ENCODE data around the gene JAZF1. TPM values are rescaled to one million over a fixed set of nuclear protein-coding genes. Genes with fewer than 3 reads are reported as not detected.

JAZF1 gene
- total and polyA plus RNA-seq, 10 of the 15 experiments (the other 5 are each of a cell fraction or from before 2014, with no cell fraction given) = 0.04 to 0.82 (median 0.15) TPM; not detected in 3

DNA sequence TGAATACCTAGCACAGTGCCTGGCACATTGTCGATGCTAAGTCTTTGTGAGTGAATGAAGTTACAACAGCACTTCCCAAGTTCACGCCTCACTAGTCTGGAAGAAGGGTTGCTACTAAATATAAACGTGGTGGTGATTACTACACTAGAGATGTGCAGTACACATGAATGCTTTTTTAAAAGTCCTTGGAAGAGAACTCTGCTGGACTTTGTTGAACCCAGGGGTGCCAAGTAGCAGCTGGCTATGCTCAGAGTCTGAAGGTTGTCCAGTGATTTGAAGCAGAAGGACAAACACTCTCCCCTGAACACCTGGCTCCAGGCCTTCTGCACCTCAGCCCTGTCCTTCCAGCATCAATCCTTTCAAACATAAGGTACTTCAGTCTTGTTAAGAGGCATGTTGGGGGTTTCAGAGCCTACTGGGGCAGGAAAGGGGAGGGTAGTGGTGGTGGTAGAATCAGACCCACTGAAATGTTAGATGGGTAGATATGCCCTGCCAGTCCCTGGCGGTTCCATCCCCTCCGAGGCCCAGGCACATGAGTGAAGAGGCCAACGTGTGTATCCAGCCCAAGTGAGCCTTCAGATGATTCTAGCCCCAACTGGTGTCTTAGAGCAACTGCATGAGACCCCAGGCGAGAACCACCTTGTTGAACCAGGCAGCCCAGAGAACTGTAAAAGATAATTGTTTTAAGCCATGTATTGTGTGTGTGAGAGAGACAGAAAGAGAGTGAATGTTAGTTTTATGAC lies 346.2 kb downstream of the JAZF1 start:
- in situ Hi-C loops (cut with MboI) = no loop called here

DNA sequence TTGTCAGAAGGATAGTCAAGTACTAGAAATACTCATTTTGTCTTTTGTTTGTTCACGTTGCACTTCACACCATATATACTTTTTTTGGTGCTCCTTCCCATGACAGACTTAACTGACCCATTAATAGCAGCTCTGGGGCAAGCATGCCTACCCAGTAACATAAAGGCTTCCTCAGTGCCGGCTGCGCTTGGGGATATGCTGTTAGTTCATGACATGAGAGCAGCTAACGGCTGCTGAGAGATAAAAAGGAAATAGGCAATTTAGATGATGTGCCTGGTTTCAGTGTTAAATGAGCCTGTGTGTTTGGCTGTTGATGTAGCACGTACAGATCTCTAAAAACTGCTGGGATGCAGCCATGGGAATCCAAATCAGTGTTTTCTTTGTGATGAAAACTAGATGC lies 354.2 kb downstream of the JAZF1 start:
- no peaks in the 10 kb centered on the region for H3K27me3 ChIP-seq (replicated peaks in 1 of 2; ENCODE audit: control insufficient read depth in 2 of 2, insufficient read depth in 2 of 2, low read length in 1 of 2)
- WGBS (ENCODE audit: insufficient coverage, insufficient replicate concordance, low lambda C conversion rate, missing lambda C conversion rate) = 87% methylated on average over 5 of the region's 5 CpGs
- H3K4me3 ChIP-seq = no peak overlapping the region
- no peak for FAIRE-seq
- no peak overlapping the region for H3K9ac ChIP-seq (ENCODE audit: control insufficient read depth, insufficient read depth, low read length)
- H3K27ac ChIP-seq (ENCODE audit: control insufficient read depth, insufficient read depth) = no peak overlapping the region
- no TSS peak for BruUV-seq (replicated peaks)
- no peaks in the 10 kb centered on the region for H3K79me2 ChIP-seq (ENCODE audit: control insufficient read depth, insufficient read depth, low read length)
- H4K20me1 ChIP-seq (ENCODE audit: control insufficient read depth, insufficient read depth) = no peaks in the 10 kb centered on the region
- ChIA-PET CTCF (interaction anchor here (1.0 to 1.5 kb wide), 2 partner anchors 92 to 95 kb away, joined by 3 read pairs; no protein-coding TSS in a partner anchor), POLR2A (no interaction called here), RAD21 (ENCODE audit: unreplicated experiment) (no interaction called here), SMC1A (ENCODE audit: uncharacterized antibody, unreplicated experiment) (interaction anchor here (0.6 kb wide), 1 partner anchor 49 kb away, joined by 3 read pairs; no protein-coding TSS in a partner anchor)
- in situ Hi-C loops (cut with MboI) (no loop called here), intact Hi-C loops (cut with micrococcal nuclease; ENCODE audit: unreplicated experiment) (no loop called here)
- H2AFZ ChIP-seq (ENCODE audit: control insufficient read depth, low read depth, low read length) = no peak overlapping the region
- TF ChIP-seq TCF3 (IDR thresholded peaks at IDR 0.05; ENCODE audit: borderline replicate concordance, insufficient read depth, low read depth, low read length) (no peak), SRF (IDR thresholded peaks at IDR 0.05; ENCODE audit: low read depth in 2 of 2, low read length in 2 of 2) (no peak), TAF1 (IDR thresholded peaks at IDR 0.05; ENCODE audit: borderline replicate concordance, low read depth, low read length) (no peak), CREB1 (IDR thresholded peaks at IDR 0.05; ENCODE audit: low read depth) (no peak)
- H3K36me3 ChIP-seq (ENCODE audit: control insufficient read depth in 2 of 2, insufficient read depth in 2 of 2, low read length in 1 of 2) = no peaks in the 10 kb centered on the region
- no peak overlapping the region for H3K4me2 ChIP-seq (ENCODE audit: control insufficient read depth, insufficient read depth)
- H3K9me3 ChIP-seq (replicated peaks; ENCODE audit: control insufficient read depth, insufficient read depth, low read length) = no peaks in the 10 kb centered on the region
- no peaks in the 10 kb centered on the region for H3K4me1 ChIP-seq (ENCODE audit: control insufficient read depth, insufficient read depth, low read length)
- no peak for DNase-seq (ENCODE audit: low read depth, low spot score)
- ATAC-seq = no peak

More for the DNA sequence above, 346.2 kb downstream of the JAZF1 start:
- Histone ChIP-seq H3K9me3 (replicated peaks; ENCODE audit: control insufficient read depth, insufficient read depth, low read length) (no peaks in the 10 kb centered on the region), H3K36me3 (ENCODE audit: control insufficient read depth in 2 of 2, insufficient read depth in 2 of 2, low read length in 1 of 2) (no peaks in the 10 kb centered on the region; a peak in 1 of 4 replicates), H3K79me2 (ENCODE audit: control insufficient read depth, insufficient read depth, low read length) (no peaks in the 10 kb centered on the region), H3K4me2 (ENCODE audit: control insufficient read depth, insufficient read depth) (no peak overlapping the region), H3K27ac (ENCODE audit: control insufficient read depth, insufficient read depth) (no peak overlapping the region), H3K4me3 (no peak overlapping the region), H3K27me3 (replicated peaks in 1 of 2; ENCODE audit: control insufficient read depth in 2 of 2, insufficient read depth in 2 of 2, low read length in 1 of 2) (no peaks in the 10 kb centered on the region), H4K20me1 (ENCODE audit: control insufficient read depth, insufficient read depth) (no peaks in the 10 kb centered on the region), H2AFZ (ENCODE audit: control insufficient read depth, low read depth, low read length) (no peak overlapping the region), H3K9ac (ENCODE audit: control insufficient read depth, insufficient read depth, low read length) (no peak overlapping the region), H3K4me1 (ENCODE audit: control insufficient read depth, insufficient read depth, low read length) (no peaks in the 10 kb centered on the region)
- CTCF ChIA-PET = interaction anchor here (1.0 kb wide), 2 partner anchors 60 kb away, joined by 3 read pairs; no protein-coding TSS in a partner anchor
- DNase-seq (ENCODE audit: low read depth, low spot score) = no peak
- 80% methylated on average over 7 of the region's 7 CpGs for WGBS (ENCODE audit: insufficient coverage, insufficient replicate concordance, low lambda C conversion rate, missing lambda C conversion rate)
- FAIRE-seq = no peak
- intact Hi-C loops (cut with micrococcal nuclease; ENCODE audit: unreplicated experiment) = no loop called here
- POLR2A ChIA-PET = no interaction called here
- ATAC-seq = no peak
- BruUV-seq (replicated peaks) = no TSS peak
- TF ChIP-seq GATAD2B (conservative IDR thresholded peaks at IDR 0.05; ENCODE audit: low read depth) (no peak), PAX5 (IDR thresholded peaks at IDR 0.05; ENCODE audit: borderline replicate concordance, low read depth, low read length) (no peak), NBN (IDR thresholded peaks at IDR 0.05) (no peak)
- RAD21 ChIA-PET (ENCODE audit: unreplicated experiment) = no interaction called here
- SMC1A ChIA-PET (ENCODE audit: uncharacterized antibody, unreplicated experiment) = interaction anchor here (0.6 to 1.6 kb wide), 2 partner anchors 9 to 627 kb away, joined by 3 to 4 read pairs; no protein-coding TSS in a partner anchor
